ENCODE results near the gene HSPA12A.

Gene HSPA12A

GRCh38 chr10:116663342-116663741 lies 79.0 kb downstream of the HSPA12A start:
- no peak for DNase-seq

DNA sequence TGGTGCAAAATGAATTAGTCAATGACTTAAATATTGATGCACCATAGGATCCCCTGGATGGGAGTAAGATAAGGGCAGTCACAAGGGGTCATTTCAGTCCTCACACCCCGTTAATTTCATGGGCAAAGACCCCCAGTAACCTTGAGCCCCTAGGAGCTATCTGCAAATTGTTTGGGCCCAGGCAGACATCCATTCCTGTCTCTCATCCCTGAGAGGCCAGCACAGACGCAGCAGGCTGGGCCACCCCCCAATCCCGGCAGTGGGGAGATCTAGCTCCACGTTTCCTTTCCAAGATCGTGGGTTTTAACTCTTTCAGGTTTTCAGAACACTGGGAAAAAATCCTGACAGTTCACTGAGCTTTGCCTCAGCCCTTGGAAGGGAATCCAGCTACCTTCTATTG lies 81.5 kb downstream of the HSPA12A start:
- DNase-seq, result no peak

DNA sequence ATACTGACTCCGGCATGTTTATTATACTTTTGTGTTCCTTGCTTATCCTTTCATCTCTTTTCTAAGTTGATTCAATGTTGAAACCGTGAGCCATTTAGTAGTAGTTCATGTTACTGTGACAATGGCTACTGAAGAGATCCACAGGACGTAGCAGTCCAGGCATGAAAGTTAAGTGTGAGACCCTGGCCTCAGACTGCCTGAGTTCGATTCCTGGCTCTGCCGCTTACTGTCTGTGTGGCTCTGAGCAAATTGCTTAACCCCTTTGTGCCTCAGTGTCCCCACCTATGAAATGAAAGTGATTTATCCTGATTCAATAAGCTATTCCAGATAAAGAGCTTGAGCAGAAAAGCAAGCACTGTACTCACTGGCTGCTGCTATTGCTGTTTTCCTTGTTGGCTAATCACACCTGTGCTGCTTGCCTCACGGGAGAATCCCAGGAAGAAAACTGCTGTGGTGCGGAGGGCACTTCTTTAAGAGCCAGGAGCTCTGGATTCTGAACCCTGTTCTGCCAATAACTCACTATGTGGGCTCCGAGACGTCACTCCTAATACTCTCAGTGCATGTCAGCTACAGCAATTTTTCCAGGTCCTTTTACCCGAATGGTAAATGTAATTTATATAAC lies 83.2 kb downstream of the HSPA12A start:
- DNase-seq, result no peak

GRCh38 chr10:116657863-116658551 lies 84.4 kb downstream of the HSPA12A start:
- no peak for DNase-seq

GRCh38 chr10:116656044-116656443 lies 86.3 kb downstream of the HSPA12A start:
- DNase-seq, result no peak

DNA sequence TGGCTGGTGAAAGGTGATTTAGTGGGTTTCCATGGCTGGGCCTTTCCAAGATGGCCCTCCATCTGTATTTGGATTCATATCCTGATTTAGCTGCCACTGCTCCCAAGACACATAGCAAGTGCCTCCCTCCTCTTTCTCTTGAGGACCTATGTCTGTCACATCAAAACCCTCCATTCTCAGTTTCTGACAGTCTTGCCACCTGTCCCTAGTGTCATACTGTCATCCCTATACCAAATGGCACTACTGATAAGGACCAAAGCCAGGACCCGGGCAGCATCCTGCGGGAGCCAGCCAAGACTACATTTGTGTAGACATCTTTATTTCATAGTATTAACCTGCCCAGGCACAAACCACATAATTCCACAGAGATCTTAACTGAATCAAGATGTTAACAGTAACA lies 86.8 kb downstream of the HSPA12A start:
- no peak for DNase-seq

DNA sequence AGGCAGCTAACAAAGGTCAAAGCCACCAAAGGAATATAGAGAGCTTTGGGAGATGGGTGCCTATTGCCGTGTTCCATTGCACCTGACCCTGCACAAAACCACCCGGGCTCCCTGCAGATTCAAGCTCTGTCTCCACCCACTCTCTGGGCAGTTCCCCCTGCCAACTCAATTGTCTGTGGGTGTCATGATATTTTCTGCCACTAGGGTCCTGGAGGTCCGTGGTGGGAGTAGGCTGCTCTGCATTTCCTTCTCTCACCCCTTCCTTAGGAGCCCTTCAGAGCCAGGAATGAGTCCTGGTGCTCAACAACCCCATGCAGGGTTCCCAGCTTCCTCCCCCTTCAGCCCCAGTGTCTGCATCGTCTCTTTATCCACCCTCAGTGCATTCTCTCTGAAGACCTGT lies 87.5 kb downstream of the HSPA12A start:
- DNase-seq, result peak in 2 of 3 donors; percentile 6 to 15

- no peak for DNase-seq
These were observed 88.5 kb downstream of the HSPA12A start for GRCh38 chr10:116653885-116654284.

DNA sequence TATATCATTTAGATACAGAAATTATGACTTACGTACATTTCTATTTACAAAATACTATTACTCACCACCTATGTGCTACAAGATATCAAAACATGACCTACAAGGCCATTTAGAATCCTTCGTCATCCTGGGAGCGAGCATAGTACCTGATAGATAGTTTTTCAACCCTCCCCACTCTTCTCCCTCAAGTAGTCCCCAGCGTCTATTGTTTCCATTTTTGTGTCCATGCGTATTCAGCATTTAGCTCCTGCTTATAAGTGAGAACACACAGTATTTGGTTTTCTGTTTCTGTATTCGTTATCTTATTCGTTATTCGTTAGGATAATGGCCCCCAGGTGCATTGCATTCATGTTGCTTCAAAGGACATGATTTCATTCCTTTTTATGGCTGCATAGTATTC lies 93.5 kb downstream of the HSPA12A start:
- DNase-seq, result no peak

DNA sequence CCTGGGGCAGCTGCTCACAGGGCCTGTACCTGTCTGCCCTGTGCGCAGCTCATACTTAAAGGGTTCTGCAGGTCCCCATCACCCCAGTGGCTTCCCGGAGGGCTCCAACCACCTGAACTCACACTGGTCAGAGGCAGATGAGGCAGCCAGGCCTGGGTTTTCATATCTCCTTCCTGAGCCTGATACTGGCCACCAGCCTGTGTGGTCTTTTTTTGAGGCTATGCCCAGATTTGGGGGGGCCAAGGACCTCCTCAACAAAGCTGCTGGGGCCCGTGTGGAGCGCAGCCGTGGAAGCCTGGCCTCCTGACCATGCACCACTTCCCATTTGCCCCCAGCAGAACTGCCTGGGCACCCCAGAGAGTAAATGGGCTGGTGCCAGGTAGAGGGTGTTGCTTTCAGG lies 95.9 kb downstream of the HSPA12A start:
- DNase-seq, result no peak

GRCh38 chr10:116637830-116638229 lies 104.5 kb downstream of the HSPA12A start:
- DNase-seq, result no peak

DNA sequence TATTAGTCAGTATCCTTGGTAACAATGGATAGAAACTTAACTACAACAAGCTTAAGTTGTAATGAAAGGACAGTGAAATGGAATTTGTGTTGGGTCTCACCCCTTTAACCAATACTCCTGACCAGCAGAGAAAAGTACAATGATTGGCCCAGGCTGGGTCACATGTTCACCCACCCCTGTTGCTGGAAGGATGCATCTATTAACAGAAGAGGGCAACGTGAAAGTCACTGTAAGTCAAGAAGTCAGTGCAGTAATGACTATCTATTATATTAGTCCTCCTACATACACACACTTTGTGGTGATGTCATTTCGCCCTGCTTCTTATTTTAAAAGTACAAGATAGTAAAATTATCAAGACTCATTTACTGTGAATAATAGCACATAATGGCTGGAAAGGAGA lies 105.4 kb downstream of the HSPA12A start:
- no peak for DNase-seq

GRCh38 chr10:116636385-116636784 lies 106.0 kb downstream of the HSPA12A start:
- DNase-seq, result no peak

- DNase-seq, result no peak
These were observed 108.0 kb downstream of the HSPA12A start for GRCh38 chr10:116634126-116634975.

- no peak for DNase-seq
These were observed 109.2 kb downstream of the HSPA12A start for GRCh38 chr10:116633216-116633600.

DNA sequence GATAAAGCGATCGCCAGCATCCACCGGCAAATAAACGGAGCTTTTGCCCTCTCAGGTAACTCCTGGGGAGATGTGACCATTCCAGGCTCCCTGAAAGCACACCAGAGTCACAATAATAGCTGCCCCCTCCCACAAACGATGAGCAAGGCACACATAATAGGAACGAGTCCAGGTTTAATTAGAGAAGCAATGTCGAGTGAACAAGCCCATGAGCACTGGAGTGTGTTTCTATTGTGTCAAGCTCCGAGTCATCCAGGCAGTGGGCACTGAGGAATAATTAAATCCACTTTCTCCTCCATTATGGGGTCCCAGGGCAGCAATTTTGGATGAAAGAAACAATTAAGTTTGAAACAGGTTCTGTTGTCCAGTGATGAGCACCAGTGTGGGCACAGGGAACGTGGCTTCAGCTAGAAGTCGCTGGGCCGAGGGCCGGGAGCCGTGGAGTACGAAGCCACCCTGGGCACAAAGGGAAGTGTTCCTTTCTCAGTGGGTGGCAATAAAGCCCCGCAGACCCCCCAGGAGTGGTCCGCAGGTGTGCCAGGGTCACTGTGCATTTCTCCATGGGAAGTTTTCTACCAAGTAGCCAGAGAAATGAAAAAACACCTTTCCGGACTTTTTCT lies 109.7 kb downstream of the HSPA12A start:
- DNase-seq, result no peak

DNA sequence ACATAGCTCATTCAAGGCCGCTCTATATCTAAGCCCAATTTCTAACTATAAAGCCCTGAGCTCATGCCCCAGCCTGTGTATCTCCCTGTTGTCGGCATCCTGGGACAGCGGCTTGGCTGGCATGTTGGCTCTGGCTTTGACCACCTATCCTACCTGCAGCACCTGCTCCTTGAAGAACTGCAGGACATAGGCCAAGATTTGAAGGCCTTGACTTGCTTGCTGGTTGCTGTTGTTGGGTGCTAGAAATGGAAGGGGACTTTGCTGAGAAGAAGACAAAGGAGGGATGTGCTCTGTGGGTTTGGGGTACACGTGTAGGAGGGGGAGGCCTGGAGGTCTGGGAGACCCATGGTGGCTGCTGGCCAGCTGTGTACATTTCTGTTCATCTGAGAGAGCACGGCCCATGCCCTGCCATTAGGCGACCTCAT lies 110.5 kb downstream of the HSPA12A start:
- no peak for DNase-seq

- no peak for DNase-seq
These were observed 112.3 kb downstream of the HSPA12A start for GRCh38 chr10:116630020-116630419.

DNA sequence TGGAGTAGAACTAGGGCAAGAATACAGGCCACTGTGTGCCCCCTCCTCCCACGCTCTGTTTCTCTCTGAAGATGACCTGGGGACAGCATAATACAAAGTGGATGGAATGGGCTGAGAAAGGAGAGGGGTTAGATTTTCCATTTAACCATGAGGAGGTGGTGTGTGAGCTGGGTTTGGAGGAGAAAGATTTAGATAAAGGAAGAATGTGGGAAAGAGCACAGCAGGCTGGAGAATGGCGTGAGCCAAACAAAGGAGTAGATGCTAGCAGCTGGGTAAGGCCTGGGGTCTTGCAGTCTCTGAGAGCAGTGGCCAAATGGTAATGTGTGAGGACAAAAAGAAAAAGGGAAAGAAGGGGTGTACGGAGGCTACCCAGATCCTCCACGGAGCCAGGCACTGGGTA lies 113.0 kb downstream of the HSPA12A start:
- no peak for DNase-seq

GRCh38 chr10:116627386-116627933 lies 114.9 kb downstream of the HSPA12A start:
- no peak for DNase-seq

GRCh38 chr10:116626815-116627214 lies 115.6 kb downstream of the HSPA12A start:
- no peak for DNase-seq

GRCh38 chr10:116625845-116626244 lies 116.5 kb downstream of the HSPA12A start:
- no peak for DNase-seq

All from suppressor macrophage treated with lipopolysaccharide for 1 hour (primary cell).